ENCODE data around the gene A1CF. TPM values are rescaled to one million over a fixed set of nuclear protein-coding genes. Genes with fewer than 3 reads are reported as not detected.

Gene A1CF
- total RNA-seq, 1 donor: not detected

Other genes starting within 250 kb of the A1CF start
- 2.3 and 5.7 TPM in 2 replicates for gene ASAH2B, start 145.7 kb downstream of the A1CF start, total RNA-seq (ENCODE audit: low replicate concordance)
- 45.6 and 60.2 TPM in 2 replicates for gene PRKG1, start 188.9 kb upstream of the A1CF start, total RNA-seq (ENCODE audit: low replicate concordance)